Measurements from ENCODE around the gene MMEL1. TPM values are rescaled to one million over a fixed set of nuclear protein-coding genes. Genes with fewer than 3 reads are reported as not detected.
"Not testable (repeated sequence)": the region's sequence is repeated elsewhere in the genome, so short reads cannot be mapped to it uniquely, and the experiment has no call there.

The MMEL1 gene
- total RNA-seq, 1 experiment from 2014 or later: 4.9 TPM

- H3K27ac ChIP-seq: no peak overlapping the region
- TF ChIP-seq, protein P1, sequence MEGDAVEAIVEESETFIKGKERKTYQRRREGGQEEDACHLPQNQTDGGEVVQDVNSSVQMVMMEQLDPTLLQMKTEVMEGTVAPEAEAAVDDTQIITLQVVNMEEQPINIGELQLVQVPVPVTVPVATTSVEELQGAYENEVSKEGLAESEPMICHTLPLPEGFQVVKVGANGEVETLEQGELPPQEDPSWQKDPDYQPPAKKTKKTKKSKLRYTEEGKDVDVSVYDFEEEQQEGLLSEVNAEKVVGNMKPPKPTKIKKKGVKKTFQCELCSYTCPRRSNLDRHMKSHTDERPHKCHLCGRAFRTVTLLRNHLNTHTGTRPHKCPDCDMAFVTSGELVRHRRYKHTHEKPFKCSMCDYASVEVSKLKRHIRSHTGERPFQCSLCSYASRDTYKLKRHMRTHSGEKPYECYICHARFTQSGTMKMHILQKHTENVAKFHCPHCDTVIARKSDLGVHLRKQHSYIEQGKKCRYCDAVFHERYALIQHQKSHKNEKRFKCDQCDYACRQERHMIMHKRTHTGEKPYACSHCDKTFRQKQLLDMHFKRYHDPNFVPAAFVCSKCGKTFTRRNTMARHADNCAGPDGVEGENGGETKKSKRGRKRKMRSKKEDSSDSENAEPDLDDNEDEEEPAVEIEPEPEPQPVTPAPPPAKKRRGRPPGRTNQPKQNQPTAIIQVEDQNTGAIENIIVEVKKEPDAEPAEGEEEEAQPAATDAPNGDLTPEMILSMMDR (conservative IDR thresholded peaks at IDR 0.05): no peak
- no peak for TF ChIP-seq EZH2 (IDR thresholded peaks at IDR 0.05; ENCODE audit: low read depth)
- no peak overlapping the region for H3K4me2 ChIP-seq
- no TSS peak for BruUV-seq (replicated peaks)
- no peaks in the 10 kb centered on the region for H4K20me1 ChIP-seq (ENCODE audit: insufficient read depth)
- no peak overlapping the region for H3K4me3 ChIP-seq
- H2AFZ ChIP-seq: no peak overlapping the region
- 0 out of 2 replicates have a peak, but pooled peaks cover 6% of the 10 kb centered on the region for H3K79me2 ChIP-seq (ENCODE audit: low read depth)
- ChIA-PET CTCF (no interaction called here), POLR2A (ENCODE audit: unreplicated experiment) (interaction anchor here (0.6 kb wide), 1 partner anchor 56 kb away, joined by 5 read pairs; the partner anchor contains the start of gene PANK4)
- intact Hi-C loops (cut with micrococcal nuclease; ENCODE audit: unreplicated experiment): loop anchor here (10.0 kb wide), 1 partner anchor 62 kb away; no protein-coding TSS in a partner anchor
- peaks cover 6% of the 10 kb centered on the region; the same call in 1 of the 2 replicates for H3K27me3 ChIP-seq (ENCODE audit: insufficient read depth, low read depth)
- no peaks in the 10 kb centered on the region for H3K9me2 ChIP-seq (ENCODE audit: insufficient read depth)
- H3K4me1 ChIP-seq (replicated peaks; ENCODE audit: insufficient read depth): no peaks in the 10 kb centered on the region
- no peaks in the 10 kb centered on the region for H3K36me3 ChIP-seq (ENCODE audit: low read depth)
- peaks cover 9% of the 10 kb centered on the region; the same call in 1 of the 2 replicates for H3F3A ChIP-seq (ENCODE audit: insufficient read depth, low read depth)
- H3K9me3 ChIP-seq (ENCODE audit: insufficient read depth, low read depth): no peaks in the 10 kb centered on the region
- DNase-seq: no peak
Observed at GRCh38 chr1:2582391-2582790, 50.4 kb downstream of the MMEL1 start.

GRCh38 chr1:2580691-2581090 lies 52.1 kb downstream of the MMEL1 start:
- H3K27me3 ChIP-seq (ENCODE audit: insufficient read depth, low read depth): peaks cover 14% of the 10 kb centered on the region
- intact Hi-C loops (cut with micrococcal nuclease; ENCODE audit: unreplicated experiment): loop anchor here (10.0 kb wide), 1 partner anchor 64 kb away; no protein-coding TSS in a partner anchor
- H3K4me3 ChIP-seq: no peak overlapping the region
- no peak for DNase-seq
- 0 out of 2 replicates have a peak, but pooled peaks cover 6% of the 10 kb centered on the region for H3K79me2 ChIP-seq (ENCODE audit: low read depth)
- no peak overlapping the region for H3K27ac ChIP-seq
- H3K9me2 ChIP-seq (ENCODE audit: insufficient read depth): no peaks in the 10 kb centered on the region
- no peaks in the 10 kb centered on the region for H3K4me1 ChIP-seq (replicated peaks; ENCODE audit: insufficient read depth)
- no peak overlapping the region for H3K4me2 ChIP-seq
- H3K9me3 ChIP-seq (ENCODE audit: insufficient read depth, low read depth): no peaks in the 10 kb centered on the region
- CTCF ChIA-PET: no interaction called here
- H2AFZ ChIP-seq: no peak overlapping the region
- no peaks in the 10 kb centered on the region for H3K36me3 ChIP-seq (ENCODE audit: low read depth)
- peaks cover 9% of the 10 kb centered on the region; the same call in 1 of the 2 replicates for H3F3A ChIP-seq (ENCODE audit: insufficient read depth, low read depth)
- BruUV-seq (replicated peaks): no TSS peak
- POLR2A ChIA-PET (ENCODE audit: unreplicated experiment): no interaction called here
- TF ChIP-seq, protein P1 (conservative IDR thresholded peaks at IDR 0.05): no peak
- H4K20me1 ChIP-seq (ENCODE audit: insufficient read depth): no peaks in the 10 kb centered on the region

DNA sequence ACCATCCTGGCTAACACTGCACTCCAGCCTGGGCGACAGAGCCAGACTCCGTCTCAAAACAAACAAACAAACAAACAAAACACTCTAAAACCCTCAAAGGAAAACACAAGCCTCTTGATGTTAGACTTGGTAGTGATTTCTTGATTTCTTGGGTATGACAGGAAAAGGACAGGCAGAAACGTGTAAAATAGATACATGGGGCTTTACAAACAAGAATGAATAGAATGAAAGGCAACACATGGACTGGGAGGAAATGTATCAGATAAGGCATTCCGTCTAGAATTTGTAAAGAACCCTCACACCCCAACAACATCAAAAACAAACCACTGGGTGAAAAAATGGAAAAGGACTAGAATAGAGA lies 54.1 kb downstream of the MMEL1 start:
- H2AFZ ChIP-seq: no peak overlapping the region
- H3F3A ChIP-seq (ENCODE audit: insufficient read depth, low read depth): no peaks in the 10 kb centered on the region
- H3K36me3 ChIP-seq (ENCODE audit: low read depth): no peaks in the 10 kb centered on the region
- H3K27me3 ChIP-seq (ENCODE audit: insufficient read depth, low read depth): peaks cover 27% of the 10 kb centered on the region
- H4K20me1 ChIP-seq (ENCODE audit: insufficient read depth): no peaks in the 10 kb centered on the region
- no peak overlapping the region for H3K4me2 ChIP-seq
- TF ChIP-seq, protein P1 (conservative IDR thresholded peaks at IDR 0.05): no peak
- TF ChIP-seq EZH2 (IDR thresholded peaks at IDR 0.05; ENCODE audit: low read depth): no peak
- no peaks in the 10 kb centered on the region for H3K9me2 ChIP-seq (ENCODE audit: insufficient read depth)
- H3K79me2 ChIP-seq (ENCODE audit: low read depth): no peaks in the 10 kb centered on the region
- no peaks in the 10 kb centered on the region for H3K9me3 ChIP-seq (ENCODE audit: insufficient read depth, low read depth)
- intact Hi-C loops (cut with micrococcal nuclease; ENCODE audit: unreplicated experiment): no loop called here
- ChIA-PET POLR2A (ENCODE audit: unreplicated experiment) (no interaction called here), CTCF (no interaction called here)
- DNase-seq: no peak
- no peak overlapping the region for H3K27ac ChIP-seq
- no TSS peak for BruUV-seq (replicated peaks)
- no peaks in the 10 kb centered on the region for H3K4me1 ChIP-seq (replicated peaks; ENCODE audit: insufficient read depth)
- H3K4me3 ChIP-seq: no peak overlapping the region

DNA sequence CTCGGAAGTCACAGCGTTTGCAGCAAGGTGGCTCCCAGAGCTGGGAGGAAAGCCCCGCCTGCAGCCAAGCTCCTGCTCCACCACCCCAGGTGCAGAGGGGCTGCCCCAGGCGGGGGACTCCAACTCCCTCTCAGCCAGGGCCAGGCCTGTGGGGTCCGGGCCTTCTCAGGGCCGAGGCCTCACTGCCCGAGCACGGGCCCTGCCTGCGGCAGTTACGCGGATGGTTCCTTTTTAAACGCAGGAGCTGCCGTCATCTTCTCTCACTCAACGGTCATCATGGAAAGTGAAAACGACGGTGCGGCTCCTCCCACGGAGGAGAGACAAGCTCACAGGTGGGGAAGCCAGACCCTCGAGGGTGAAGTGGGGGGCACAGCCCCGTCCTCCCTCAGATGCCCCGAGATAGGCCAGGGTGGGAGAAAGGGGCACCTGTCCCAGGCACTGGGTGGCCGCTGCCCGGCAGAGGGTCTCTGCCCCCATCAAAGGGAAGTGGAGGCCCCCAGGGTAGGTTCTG lies 55.2 kb downstream of the MMEL1 start:
- not testable (repeated sequence) for BruUV-seq (replicated peaks)

More for the DNA sequence above, 55.2 kb downstream of the MMEL1 start:
- H3K4me1 ChIP-seq (replicated peaks; ENCODE audit: insufficient read depth); H4K20me1 ChIP-seq (ENCODE audit: insufficient read depth); H3K79me2 ChIP-seq (ENCODE audit: low read depth); H3K9me3 ChIP-seq (ENCODE audit: insufficient read depth, low read depth); H2AFZ ChIP-seq; DNase-seq; H3K4me2 ChIP-seq; H3F3A ChIP-seq (ENCODE audit: insufficient read depth, low read depth); H3K27ac ChIP-seq; intact Hi-C loops (cut with micrococcal nuclease; ENCODE audit: unreplicated experiment); POLR2A ChIA-PET (ENCODE audit: unreplicated experiment); H3K4me3 ChIP-seq; H3K36me3 ChIP-seq (ENCODE audit: low read depth); H3K9me2 ChIP-seq (ENCODE audit: insufficient read depth): not testable (repeated sequence)
- CTCF ChIA-PET: interaction anchor here (0.6 to 0.7 kb wide), 2 partner anchors 162 to 1237 kb away, joined by 3 read pairs; no protein-coding TSS in a partner anchor
- peaks cover 38% of the 10 kb centered on the region for H3K27me3 ChIP-seq (ENCODE audit: insufficient read depth, low read depth)

All from PC-9 (cell line).